Colonic mucosa (tissue), 4 donors: Measurements from ENCODE around the gene ULK3. TPM values are rescaled to one million over a fixed set of nuclear protein-coding genes. Genes with fewer than 3 reads are reported as not detected.

Experiments
- DNase-seq: peaks from one replicate; pipeline ENCODE4 v3.0.0-alpha.2; 2020
- H3K27ac ChIP-seq: fragments of 200-600 bp; one replicate; pipeline ENCODE4 v1.8.0; 2021
- H3K27me3 ChIP-seq: fragments of 200-600 bp; one replicate; pipeline ENCODE4 v1.8.0; 2021
- H3K36me3 ChIP-seq: fragments of 200-600 bp; one replicate; pipeline ENCODE4 v1.8.0; 2021
- H3K4me1 ChIP-seq: fragments of 200-600 bp; one replicate; pipeline ENCODE4 v1.8.0; 2021; ENCODE audit warnings: mild to moderate bottlenecking
- H3K4me3 ChIP-seq: fragments of 200-600 bp; one replicate; pipeline ENCODE4 v1.8.0; 2021
- H3K9ac ChIP-seq, 2 donors: one replicate each; pipeline ENCODE4 v1.7.0; 2013; ENCODE audit warnings: control low read depth in 2 of 2, low read depth in 2 of 2, low read length in 2 of 2
- H3K9me3 ChIP-seq: fragments of 200-600 bp; one replicate; pipeline ENCODE4 v1.8.0; 2021
- intact Hi-C: fragments of 100-400 bp; cut with DNase I; formaldehyde crosslinking; loops from one replicate; pipeline ENCODE4 v1.14.1; 2022
- total RNA-seq, 2 donors: library from RNA; stranded (reverse); fragmentation: NEBNext Ultra II Directional in 1 of 2; extraction: Animal tissue kit (Norgen Biotek cat#: 25700) in 1 of 2; gene quantifications; one replicate each; pipeline ENCODE4 v1.2.1, GENCODE V29; 2021
- TF ChIP-seq, protein P1 (sequence below): fragments of 200-600 bp; IDR thresholded peaks from one replicate; pipeline ENCODE4 v1.8.0; 2022; ENCODE audit warnings: antibody characterized with exemption, mild to moderate bottlenecking
- donor health status: healthy.
- donor health status: DM: no; HTN: no; CAD: no.
- donor health status: DM: no; HTN: no; CAD: no.

ULK3 gene
- total RNA-seq, 2 donors from 2014 or later, result 45.6 to 50.7 TPM

DNA sequence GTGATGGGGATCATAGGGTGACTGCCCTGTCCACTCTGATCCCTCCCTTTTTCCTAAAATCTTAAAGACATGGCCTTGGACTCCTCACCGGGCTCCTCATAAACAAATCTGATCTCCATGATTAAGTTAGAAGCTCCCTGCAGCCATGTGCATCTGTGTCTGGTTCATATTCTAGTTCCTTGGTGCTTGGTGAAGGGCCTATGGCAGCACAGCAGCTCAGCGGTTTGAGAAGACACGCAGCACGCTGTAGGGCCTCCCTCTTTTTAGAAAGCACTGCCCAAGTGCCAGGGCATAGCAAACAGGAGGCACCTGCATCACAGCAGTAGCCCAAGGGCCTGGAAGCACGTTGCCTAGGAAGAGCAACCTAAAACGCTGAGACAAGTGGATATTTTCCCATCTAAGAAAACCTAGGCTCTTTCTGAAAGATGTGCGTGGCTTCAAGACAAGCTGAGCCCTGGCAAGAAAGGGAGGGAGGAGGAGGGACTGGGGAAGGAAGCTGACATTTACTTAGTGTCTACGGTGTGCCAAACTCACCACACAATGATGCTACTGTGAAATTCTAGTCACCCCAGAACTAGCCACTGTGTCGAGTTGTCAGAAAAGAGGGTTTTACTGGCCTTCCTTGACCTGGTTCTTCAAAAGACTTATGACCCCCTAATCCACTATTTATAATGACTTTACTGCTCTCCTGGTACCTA is 14.9 kb upstream of the ULK3 start:
- peak overlapping the region; percentile 60 for H3K27ac ChIP-seq
- H3K4me3 ChIP-seq, result no peak overlapping the region
- H3K9me3 ChIP-seq, result no peaks in the 10 kb centered on the region
- peaks cover 11% of the 10 kb centered on the region for H3K36me3 ChIP-seq
- peaks cover 17% of the 10 kb centered on the region for H3K4me1 ChIP-seq
- TF ChIP-seq, protein P1, sequence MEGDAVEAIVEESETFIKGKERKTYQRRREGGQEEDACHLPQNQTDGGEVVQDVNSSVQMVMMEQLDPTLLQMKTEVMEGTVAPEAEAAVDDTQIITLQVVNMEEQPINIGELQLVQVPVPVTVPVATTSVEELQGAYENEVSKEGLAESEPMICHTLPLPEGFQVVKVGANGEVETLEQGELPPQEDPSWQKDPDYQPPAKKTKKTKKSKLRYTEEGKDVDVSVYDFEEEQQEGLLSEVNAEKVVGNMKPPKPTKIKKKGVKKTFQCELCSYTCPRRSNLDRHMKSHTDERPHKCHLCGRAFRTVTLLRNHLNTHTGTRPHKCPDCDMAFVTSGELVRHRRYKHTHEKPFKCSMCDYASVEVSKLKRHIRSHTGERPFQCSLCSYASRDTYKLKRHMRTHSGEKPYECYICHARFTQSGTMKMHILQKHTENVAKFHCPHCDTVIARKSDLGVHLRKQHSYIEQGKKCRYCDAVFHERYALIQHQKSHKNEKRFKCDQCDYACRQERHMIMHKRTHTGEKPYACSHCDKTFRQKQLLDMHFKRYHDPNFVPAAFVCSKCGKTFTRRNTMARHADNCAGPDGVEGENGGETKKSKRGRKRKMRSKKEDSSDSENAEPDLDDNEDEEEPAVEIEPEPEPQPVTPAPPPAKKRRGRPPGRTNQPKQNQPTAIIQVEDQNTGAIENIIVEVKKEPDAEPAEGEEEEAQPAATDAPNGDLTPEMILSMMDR, result no peak
- intact Hi-C loops, result no loop called here
- DNase-seq, result no peak
- H3K9ac ChIP-seq, result peak overlapping the region in 1 of 2 donors; percentile 52
- H3K27me3 ChIP-seq, result no peaks in the 10 kb centered on the region

DNA sequence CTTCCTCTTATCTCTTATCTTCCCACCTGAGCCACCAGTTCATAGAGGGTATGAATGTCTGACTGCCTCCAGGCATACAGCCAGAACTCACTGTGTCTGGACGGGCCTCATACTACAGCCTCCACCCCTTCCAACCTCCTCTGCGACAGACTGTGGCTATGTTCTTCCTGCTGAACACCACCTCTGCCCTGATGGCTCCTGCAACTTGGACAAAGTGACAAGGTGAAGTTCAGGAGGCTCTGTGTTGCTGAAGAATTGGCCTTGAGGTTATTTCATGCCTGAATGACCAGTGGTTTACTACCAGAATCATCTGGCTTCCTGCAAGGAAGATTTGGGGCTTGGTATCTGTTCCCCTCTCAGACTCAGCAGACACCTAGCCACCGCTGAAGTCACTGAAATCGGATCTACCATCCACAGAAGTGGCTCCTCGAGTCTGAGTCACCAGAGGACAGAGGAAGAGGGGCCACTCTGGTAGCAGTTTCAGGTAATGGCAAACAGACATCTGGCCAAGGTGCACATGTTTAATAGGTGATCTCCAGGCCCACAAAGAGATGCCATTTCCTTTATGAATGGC is 14.2 kb upstream of the ULK3 start:
- Histone ChIP-seq H3K9ac (peak overlapping the region in 1 of 2 donors; percentile 52), H3K27ac (peak overlapping the region; percentile 60), H3K36me3 (peaks cover 16% of the 10 kb centered on the region), H3K4me3 (no peak overlapping the region), H3K27me3 (no peaks in the 10 kb centered on the region), H3K9me3 (no peaks in the 10 kb centered on the region), H3K4me1 (peaks cover 17% of the 10 kb centered on the region)
- TF ChIP-seq, protein P1, result no peak
- peak; percentile 80 for DNase-seq
- intact Hi-C loops, result no loop called here

DNA sequence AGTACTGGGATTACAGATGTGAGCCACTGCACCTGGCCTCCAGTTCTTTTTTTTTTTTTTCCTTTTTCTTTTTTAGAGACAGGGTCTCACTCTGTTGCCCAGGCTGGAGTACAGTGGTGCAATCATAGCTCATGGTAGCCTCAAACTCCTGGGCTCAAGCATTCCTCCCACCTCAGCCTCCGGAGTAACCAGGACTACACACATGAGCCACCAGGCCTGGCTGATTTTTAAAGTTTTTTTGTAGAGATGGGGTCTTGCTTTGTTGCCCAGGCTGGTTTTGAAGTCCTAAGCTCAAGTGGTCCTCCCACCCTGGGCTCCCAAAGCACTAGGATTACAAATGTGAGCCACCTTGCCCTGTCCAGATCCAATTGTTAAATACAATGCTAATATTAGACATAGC is 13.6 kb upstream of the ULK3 start:
- Histone ChIP-seq H3K9me3 (no peaks in the 10 kb centered on the region), H3K4me1 (peaks cover 17% of the 10 kb centered on the region), H3K27me3 (no peaks in the 10 kb centered on the region), H3K4me3 (no peak overlapping the region), H3K9ac (peak overlapping the region in 1 of 2 donors; percentile 52), H3K27ac (peak overlapping the region; percentile 60), H3K36me3 (peaks cover 21% of the 10 kb centered on the region)
- no peak for DNase-seq
- intact Hi-C loops, result no loop called here
- TF ChIP-seq, protein P1, result no peak

DNA sequence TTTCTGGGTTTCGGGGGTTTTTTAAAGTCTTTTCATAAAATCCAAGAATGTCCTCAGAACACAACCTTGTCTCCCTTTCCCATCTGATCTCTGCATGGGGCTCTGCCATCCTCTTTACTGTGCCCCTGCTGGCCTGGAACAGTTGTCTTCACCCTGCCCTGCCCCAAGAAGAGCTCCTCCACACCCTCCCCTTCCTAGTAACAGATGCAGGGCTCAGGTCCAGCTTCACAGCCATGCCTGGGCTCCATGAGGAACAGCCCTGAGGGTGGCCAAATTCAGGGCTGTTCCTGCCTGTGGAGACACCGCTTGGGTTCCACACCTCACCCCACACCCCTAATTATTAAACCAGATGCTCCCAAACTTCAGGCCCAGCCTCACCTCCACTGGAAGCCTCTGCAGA is 12.9 kb upstream of the ULK3 start:
- Histone ChIP-seq H3K27ac (no peak overlapping the region), H3K4me1 (peaks cover 17% of the 10 kb centered on the region), H3K9ac (no peak overlapping the region), H3K36me3 (peaks cover 24% of the 10 kb centered on the region), H3K4me3 (no peak overlapping the region), H3K9me3 (no peaks in the 10 kb centered on the region), H3K27me3 (no peaks in the 10 kb centered on the region)
- TF ChIP-seq, protein P1, result no peak
- intact Hi-C loops, result no loop called here
- DNase-seq, result no peak

DNA sequence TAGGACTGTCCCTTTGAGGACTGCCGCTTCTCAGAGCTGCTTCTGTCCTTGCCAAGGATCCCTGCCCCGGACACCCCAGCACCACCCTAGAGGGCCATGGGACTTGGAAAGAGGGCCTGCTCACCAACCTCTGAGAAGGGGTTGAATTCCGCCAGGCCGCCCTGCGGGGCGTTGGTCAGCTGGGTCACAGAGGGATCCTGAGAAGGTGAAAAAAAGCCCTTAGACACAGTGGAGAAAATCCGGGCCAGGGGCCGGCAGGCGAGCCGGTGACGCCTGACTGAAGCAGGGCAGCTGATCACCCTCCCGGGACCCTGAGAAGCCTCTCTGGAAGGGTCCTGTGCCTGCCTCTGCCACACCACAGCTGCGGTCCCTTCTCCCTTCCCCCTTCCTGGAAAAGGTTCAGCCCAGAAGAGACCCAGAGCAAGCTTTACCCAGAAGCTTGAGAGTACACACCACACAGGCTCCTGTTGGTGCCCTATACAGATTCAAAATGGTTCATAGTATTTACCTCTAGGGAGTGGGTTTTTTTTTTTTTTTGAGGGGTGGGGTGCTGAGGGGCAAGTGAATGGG is 11.6 kb upstream of the ULK3 start:
- Histone ChIP-seq H3K27me3 (no peaks in the 10 kb centered on the region), H3K4me1 (peaks cover 17% of the 10 kb centered on the region), H3K4me3 (no peak overlapping the region), H3K9me3 (no peaks in the 10 kb centered on the region), H3K36me3 (peaks cover 24% of the 10 kb centered on the region), H3K9ac (no peak overlapping the region), H3K27ac (no peak overlapping the region)
- TF ChIP-seq, protein P1, result no peak
- DNase-seq, result no peak
- intact Hi-C loops, result no loop called here
